WTC11 (cell line): ENCODE data around the gene ANO9. TPM values are rescaled to one million over a fixed set of nuclear protein-coding genes. Genes with fewer than 3 reads are reported as not detected.

Experiments used
- ATAC-seq: fragments of 200-7000 bp; cut with Tn5 transposase; 2 replicates; pipeline ENCODE4 v1.10.0; 2021; ENCODE audit warnings: mild to moderate bottlenecking, moderate library complexity
- CTCF ChIA-PET: fragments of 300-600 bp; sonication (Branson Sonifier 250); formaldehyde crosslinking; loops from one replicate; lab custom pipeline; 2021; ENCODE audit warnings: antibody characterized with exemption; lab: Charles Lee
- POLR2A ChIA-PET: fragments of 350-600 bp; sonication (Branson Sonifier 250); formaldehyde crosslinking; loops from one replicate; lab custom pipeline; 2021; ENCODE audit warnings: antibody characterized with exemption; lab: Charles Lee
- DNase-seq: peaks from one replicate; pipeline ENCODE4 v3.0.0; 2021; ENCODE audit warnings: low spot score
- H3K27ac Mint-ChIP-seq: 2 replicates; pipeline ENCODE4 v1.8.0; 2021; ENCODE audit warnings: mixed read lengths
- H3K27me3 Mint-ChIP-seq: 2 replicates; pipeline ENCODE4 v1.8.0; 2021; ENCODE audit warnings: low read depth, mild to moderate bottlenecking, moderate library complexity, mixed read lengths
- H3K36me3 Mint-ChIP-seq: 2 replicates; pipeline ENCODE4 v1.8.0; 2021; ENCODE audit warnings: mixed read lengths
- H3K4me1 Mint-ChIP-seq: 2 replicates; pipeline ENCODE4 v1.8.0; 2022; ENCODE audit warnings: mixed read lengths
- H3K4me3 Mint-ChIP-seq: 2 replicates; pipeline ENCODE4 v1.8.0; 2021; ENCODE audit warnings: mild to moderate bottlenecking, moderate library complexity, mixed read lengths
- H3K9me3 Mint-ChIP-seq: 2 replicates; pipeline ENCODE4 v1.8.0; 2021; ENCODE audit warnings: mixed read lengths
- CREM ChIP-seq: sonication (generic); formaldehyde crosslinking; IDR thresholded peaks from 2 replicates; pipeline ENCODE4 v1.8.1; 2022; ENCODE audit warnings: mild to moderate bottlenecking, missing genetic modification reagents, moderate library complexity
- EMX1 ChIP-seq: fragments of 250-450 bp; sonication (Bioruptor Pico); IDR thresholded peaks from 2 replicates; pipeline ENCODE4 v1.8.0; 2021; ENCODE audit warnings: mild to moderate bottlenecking
- ETV6 ChIP-seq: sonication (generic); formaldehyde crosslinking; IDR thresholded peaks from 2 replicates; pipeline ENCODE4 v1.8.1; 2022; ENCODE audit warnings: mild to moderate bottlenecking, missing genetic modification reagents
- NR1H2 ChIP-seq: sonication (generic); formaldehyde crosslinking; IDR thresholded peaks from 2 replicates; pipeline ENCODE4 v1.9.0; 2021; ENCODE audit warnings: mild to moderate bottlenecking, moderate library complexity, missing genetic modification reagents
- NR2C2 ChIP-seq: sonication (generic); formaldehyde crosslinking; IDR thresholded peaks from 2 replicates; pipeline ENCODE4 v1.8.0; 2022; ENCODE audit warnings: mild to moderate bottlenecking, missing genetic modification reagents
- NR3C1 ChIP-seq: sonication (generic); formaldehyde crosslinking; conservative IDR thresholded peaks from 2 replicates; pipeline ENCODE4 v1.8.1; 2023; ENCODE audit warnings: low read depth, mild to moderate bottlenecking, missing genetic modification reagents
- ZNF121 ChIP-seq: sonication (generic); formaldehyde crosslinking; IDR thresholded peaks from 2 replicates; pipeline ENCODE4 v1.8.0; 2023; ENCODE audit warnings: missing genetic modification reagents
- ZNF138 ChIP-seq: sonication (generic); formaldehyde crosslinking; conservative IDR thresholded peaks from 2 replicates; pipeline ENCODE4 v1.8.1; 2022; ENCODE audit warnings: mild to moderate bottlenecking, moderate library complexity, missing genetic modification reagents
- ZNF396 ChIP-seq: fragments of 250-450 bp; sonication (Bioruptor Pico); IDR thresholded peaks from 2 replicates; pipeline ENCODE4 v1.8.0; 2021; ENCODE audit warnings: mild to moderate bottlenecking, moderate library complexity, borderline replicate concordance
- total RNA-seq: library from RNA; stranded (reverse); gene quantifications from 3 replicates; pipeline ENCODE4 v1.2.3, GENCODE V29; 2021
- TF ChIP-seq, protein P1 (sequence below): sonication (generic); formaldehyde crosslinking; conservative IDR thresholded peaks from 2 replicates; pipeline ENCODE4 v1.8.1; 2022; ENCODE audit warnings: mild to moderate bottlenecking, missing genetic modification reagents
- TF ChIP-seq, protein P2 (sequence below): sonication (generic); formaldehyde crosslinking; IDR thresholded peaks from 2 replicates; pipeline ENCODE4 v1.8.0; 2022; ENCODE audit warnings: mild to moderate bottlenecking, missing genetic modification reagents
- TF ChIP-seq, protein P3 (sequence below): sonication (generic); formaldehyde crosslinking; IDR thresholded peaks from 2 replicates; pipeline ENCODE4 v1.8.1; 2023; ENCODE audit warnings: mild to moderate bottlenecking, missing genetic modification reagents
- TF ChIP-seq, protein P4 (sequence below): sonication (generic); formaldehyde crosslinking; IDR thresholded peaks from 2 replicates; pipeline ENCODE4 v1.8.1; 2022; ENCODE audit warnings: missing genetic modification reagents, borderline replicate concordance
- TF ChIP-seq, protein P5 (sequence below): fragments of 250-450 bp; sonication (Bioruptor Pico); IDR thresholded peaks from 2 replicates; pipeline ENCODE4 v1.9.0; 2021; ENCODE audit warnings: mild to moderate bottlenecking, borderline replicate concordance
- TF ChIP-seq, protein P6 (sequence below): fragments of 200-600 bp; IDR thresholded peaks from 2 replicates; pipeline ENCODE4 v1.8.0; 2022; ENCODE audit warnings: antibody characterized with exemption
- TF ChIP-seq, protein P7 (sequence below): fragments of 250-450 bp; sonication (Bioruptor Pico); IDR thresholded peaks from 2 replicates; pipeline ENCODE4 v1.9.0; 2021; ENCODE audit warnings: mild to moderate bottlenecking
- TF ChIP-seq, protein P8 (sequence below): sonication (generic); formaldehyde crosslinking; IDR thresholded peaks from 2 replicates; pipeline ENCODE4 v1.8.0; 2023; ENCODE audit warnings: missing genetic modification reagents

ANO9 gene
- total RNA-seq, 1 experiment from 2014 or later = 13.2 TPM

DNA sequence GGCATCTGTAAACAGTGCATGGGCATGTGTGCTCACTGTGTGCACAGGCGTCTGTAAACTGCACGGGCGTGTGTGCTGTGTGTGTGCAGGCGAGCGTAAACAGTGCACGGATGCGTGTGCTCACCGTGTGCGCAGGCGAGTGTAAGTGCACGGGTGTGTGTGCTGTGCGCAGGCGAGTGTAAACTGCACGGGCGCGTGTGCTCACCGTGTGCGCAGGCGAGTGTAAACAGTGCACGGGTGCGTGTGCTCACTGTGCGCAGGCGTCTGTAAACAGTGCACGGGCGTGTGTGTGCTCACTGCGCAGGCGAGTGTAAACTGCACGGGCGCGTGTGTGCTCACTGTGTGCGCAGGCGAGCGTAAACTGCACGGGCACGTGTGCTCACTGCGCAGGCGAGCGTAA, 42.8 kb upstream of the ANO9 start (continued):
- TF ChIP-seq, protein P1, sequence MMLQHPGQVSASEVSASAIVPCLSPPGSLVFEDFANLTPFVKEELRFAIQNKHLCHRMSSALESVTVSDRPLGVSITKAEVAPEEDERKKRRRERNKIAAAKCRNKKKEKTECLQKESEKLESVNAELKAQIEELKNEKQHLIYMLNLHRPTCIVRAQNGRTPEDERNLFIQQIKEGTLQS (CRISPR knock-in tag) = no peak
- TF ChIP-seq NR3C1 = no peak
- TF ChIP-seq NR1H2 = no peak
- TF ChIP-seq, protein P2, sequence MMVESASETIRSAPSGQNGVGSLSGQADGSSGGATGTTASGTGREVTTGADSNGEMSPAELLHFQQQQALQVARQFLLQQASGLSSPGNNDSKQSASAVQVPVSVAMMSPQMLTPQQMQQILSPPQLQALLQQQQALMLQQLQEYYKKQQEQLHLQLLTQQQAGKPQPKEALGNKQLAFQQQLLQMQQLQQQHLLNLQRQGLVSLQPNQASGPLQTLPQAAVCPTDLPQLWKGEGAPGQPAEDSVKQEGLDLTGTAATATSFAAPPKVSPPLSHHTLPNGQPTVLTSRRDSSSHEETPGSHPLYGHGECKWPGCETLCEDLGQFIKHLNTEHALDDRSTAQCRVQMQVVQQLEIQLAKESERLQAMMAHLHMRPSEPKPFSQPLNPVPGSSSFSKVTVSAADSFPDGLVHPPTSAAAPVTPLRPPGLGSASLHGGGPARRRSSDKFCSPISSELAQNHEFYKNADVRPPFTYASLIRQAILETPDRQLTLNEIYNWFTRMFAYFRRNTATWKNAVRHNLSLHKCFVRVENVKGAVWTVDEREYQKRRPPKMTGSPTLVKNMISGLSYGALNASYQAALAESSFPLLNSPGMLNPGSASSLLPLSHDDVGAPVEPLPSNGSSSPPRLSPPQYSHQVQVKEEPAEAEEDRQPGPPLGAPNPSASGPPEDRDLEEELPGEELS = no peak

DNA sequence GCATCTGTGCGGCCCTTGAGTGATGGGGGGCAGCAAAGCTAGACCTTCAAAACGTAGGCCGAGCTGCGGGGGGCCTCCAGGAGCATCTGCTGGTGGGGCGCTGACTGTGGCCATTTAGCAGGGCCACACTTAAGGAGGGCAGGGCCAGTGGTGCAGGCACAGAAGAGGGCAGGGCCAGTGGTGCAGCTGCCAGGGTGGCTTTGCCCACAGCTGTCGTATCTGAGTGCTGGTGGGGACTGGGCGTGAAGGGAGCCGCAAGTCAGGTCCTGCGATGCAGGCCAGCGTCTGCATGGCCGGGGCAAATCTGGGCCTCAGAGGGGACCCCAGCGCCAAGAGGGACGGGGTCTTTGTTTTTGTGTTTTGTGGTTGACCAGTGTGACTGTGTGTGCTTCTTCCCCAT, 37.5 kb upstream of the ANO9 start:
- Mint-ChIP-seq H3K4me1 (no peaks in the 10 kb centered on the region), H3K4me3 (no peak overlapping the region), H3K36me3 (peaks cover 18% of the 10 kb centered on the region), H3K27me3 (no peaks in the 10 kb centered on the region), H3K9me3 (peaks cover 2% of the 10 kb centered on the region), H3K27ac (no peak overlapping the region)
- ChIA-PET CTCF (interaction anchor here (1.0 kb wide), 1 partner anchor 63 kb away, joined by 3 read pairs; no protein-coding TSS in a partner anchor), POLR2A (no interaction called here)
- no peak for DNase-seq
- TF ChIP-seq, protein P3, sequence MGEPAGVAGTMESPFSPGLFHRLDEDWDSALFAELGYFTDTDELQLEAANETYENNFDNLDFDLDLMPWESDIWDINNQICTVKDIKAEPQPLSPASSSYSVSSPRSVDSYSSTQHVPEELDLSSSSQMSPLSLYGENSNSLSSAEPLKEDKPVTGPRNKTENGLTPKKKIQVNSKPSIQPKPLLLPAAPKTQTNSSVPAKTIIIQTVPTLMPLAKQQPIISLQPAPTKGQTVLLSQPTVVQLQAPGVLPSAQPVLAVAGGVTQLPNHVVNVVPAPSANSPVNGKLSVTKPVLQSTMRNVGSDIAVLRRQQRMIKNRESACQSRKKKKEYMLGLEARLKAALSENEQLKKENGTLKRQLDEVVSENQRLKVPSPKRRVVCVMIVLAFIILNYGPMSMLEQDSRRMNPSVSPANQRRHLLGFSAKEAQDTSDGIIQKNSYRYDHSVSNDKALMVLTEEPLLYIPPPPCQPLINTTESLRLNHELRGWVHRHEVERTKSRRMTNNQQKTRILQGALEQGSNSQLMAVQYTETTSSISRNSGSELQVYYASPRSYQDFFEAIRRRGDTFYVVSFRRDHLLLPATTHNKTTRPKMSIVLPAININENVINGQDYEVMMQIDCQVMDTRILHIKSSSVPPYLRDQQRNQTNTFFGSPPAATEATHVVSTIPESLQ (CRISPR knock-in tag) = no peak
- TF ChIP-seq ETV6 (CRISPR knock-in tag) = no peak
- no peak for TF ChIP-seq ZNF121 (CRISPR knock-in tag)
- TF ChIP-seq, protein P4, sequence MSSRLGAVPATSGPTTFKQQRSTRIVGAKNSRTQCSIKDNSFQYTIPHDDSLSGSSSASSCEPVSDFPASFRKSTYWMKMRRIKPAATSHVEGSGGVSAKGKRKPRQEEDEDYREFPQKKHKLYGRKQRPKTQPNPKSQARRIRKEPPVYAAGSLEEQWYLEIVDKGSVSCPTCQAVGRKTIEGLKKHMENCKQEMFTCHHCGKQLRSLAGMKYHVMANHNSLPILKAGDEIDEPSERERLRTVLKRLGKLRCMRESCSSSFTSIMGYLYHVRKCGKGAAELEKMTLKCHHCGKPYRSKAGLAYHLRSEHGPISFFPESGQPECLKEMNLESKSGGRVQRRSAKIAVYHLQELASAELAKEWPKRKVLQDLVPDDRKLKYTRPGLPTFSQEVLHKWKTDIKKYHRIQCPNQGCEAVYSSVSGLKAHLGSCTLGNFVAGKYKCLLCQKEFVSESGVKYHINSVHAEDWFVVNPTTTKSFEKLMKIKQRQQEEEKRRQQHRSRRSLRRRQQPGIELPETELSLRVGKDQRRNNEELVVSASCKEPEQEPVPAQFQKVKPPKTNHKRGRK = no peak
- TF ChIP-seq, protein P5, sequence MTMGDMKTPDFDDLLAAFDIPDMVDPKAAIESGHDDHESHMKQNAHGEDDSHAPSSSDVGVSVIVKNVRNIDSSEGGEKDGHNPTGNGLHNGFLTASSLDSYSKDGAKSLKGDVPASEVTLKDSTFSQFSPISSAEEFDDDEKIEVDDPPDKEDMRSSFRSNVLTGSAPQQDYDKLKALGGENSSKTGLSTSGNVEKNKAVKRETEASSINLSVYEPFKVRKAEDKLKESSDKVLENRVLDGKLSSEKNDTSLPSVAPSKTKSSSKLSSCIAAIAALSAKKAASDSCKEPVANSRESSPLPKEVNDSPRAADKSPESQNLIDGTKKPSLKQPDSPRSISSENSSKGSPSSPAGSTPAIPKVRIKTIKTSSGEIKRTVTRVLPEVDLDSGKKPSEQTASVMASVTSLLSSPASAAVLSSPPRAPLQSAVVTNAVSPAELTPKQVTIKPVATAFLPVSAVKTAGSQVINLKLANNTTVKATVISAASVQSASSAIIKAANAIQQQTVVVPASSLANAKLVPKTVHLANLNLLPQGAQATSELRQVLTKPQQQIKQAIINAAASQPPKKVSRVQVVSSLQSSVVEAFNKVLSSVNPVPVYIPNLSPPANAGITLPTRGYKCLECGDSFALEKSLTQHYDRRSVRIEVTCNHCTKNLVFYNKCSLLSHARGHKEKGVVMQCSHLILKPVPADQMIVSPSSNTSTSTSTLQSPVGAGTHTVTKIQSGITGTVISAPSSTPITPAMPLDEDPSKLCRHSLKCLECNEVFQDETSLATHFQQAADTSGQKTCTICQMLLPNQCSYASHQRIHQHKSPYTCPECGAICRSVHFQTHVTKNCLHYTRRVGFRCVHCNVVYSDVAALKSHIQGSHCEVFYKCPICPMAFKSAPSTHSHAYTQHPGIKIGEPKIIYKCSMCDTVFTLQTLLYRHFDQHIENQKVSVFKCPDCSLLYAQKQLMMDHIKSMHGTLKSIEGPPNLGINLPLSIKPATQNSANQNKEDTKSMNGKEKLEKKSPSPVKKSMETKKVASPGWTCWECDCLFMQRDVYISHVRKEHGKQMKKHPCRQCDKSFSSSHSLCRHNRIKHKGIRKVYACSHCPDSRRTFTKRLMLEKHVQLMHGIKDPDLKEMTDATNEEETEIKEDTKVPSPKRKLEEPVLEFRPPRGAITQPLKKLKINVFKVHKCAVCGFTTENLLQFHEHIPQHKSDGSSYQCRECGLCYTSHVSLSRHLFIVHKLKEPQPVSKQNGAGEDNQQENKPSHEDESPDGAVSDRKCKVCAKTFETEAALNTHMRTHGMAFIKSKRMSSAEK (CRISPR knock-in tag) = no peak
- TF ChIP-seq, protein P6, sequence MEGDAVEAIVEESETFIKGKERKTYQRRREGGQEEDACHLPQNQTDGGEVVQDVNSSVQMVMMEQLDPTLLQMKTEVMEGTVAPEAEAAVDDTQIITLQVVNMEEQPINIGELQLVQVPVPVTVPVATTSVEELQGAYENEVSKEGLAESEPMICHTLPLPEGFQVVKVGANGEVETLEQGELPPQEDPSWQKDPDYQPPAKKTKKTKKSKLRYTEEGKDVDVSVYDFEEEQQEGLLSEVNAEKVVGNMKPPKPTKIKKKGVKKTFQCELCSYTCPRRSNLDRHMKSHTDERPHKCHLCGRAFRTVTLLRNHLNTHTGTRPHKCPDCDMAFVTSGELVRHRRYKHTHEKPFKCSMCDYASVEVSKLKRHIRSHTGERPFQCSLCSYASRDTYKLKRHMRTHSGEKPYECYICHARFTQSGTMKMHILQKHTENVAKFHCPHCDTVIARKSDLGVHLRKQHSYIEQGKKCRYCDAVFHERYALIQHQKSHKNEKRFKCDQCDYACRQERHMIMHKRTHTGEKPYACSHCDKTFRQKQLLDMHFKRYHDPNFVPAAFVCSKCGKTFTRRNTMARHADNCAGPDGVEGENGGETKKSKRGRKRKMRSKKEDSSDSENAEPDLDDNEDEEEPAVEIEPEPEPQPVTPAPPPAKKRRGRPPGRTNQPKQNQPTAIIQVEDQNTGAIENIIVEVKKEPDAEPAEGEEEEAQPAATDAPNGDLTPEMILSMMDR = no peak
- no peak for TF ChIP-seq ZNF138 (CRISPR knock-in tag)
- no peak for TF ChIP-seq NR3C1
- TF ChIP-seq, protein P7, sequence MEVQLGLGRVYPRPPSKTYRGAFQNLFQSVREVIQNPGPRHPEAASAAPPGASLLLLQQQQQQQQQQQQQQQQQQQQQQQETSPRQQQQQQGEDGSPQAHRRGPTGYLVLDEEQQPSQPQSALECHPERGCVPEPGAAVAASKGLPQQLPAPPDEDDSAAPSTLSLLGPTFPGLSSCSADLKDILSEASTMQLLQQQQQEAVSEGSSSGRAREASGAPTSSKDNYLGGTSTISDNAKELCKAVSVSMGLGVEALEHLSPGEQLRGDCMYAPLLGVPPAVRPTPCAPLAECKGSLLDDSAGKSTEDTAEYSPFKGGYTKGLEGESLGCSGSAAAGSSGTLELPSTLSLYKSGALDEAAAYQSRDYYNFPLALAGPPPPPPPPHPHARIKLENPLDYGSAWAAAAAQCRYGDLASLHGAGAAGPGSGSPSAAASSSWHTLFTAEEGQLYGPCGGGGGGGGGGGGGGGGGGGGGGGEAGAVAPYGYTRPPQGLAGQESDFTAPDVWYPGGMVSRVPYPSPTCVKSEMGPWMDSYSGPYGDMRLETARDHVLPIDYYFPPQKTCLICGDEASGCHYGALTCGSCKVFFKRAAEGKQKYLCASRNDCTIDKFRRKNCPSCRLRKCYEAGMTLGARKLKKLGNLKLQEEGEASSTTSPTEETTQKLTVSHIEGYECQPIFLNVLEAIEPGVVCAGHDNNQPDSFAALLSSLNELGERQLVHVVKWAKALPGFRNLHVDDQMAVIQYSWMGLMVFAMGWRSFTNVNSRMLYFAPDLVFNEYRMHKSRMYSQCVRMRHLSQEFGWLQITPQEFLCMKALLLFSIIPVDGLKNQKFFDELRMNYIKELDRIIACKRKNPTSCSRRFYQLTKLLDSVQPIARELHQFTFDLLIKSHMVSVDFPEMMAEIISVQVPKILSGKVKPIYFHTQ (CRISPR knock-in tag) = no peak
- TF ChIP-seq ZNF396 = no peak
- TF ChIP-seq, protein P2 = no peak
- TF ChIP-seq, protein P8, sequence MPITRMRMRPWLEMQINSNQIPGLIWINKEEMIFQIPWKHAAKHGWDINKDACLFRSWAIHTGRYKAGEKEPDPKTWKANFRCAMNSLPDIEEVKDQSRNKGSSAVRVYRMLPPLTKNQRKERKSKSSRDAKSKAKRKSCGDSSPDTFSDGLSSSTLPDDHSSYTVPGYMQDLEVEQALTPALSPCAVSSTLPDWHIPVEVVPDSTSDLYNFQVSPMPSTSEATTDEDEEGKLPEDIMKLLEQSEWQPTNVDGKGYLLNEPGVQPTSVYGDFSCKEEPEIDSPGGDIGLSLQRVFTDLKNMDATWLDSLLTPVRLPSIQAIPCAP = no peak
- no peak for TF ChIP-seq CREM (CRISPR knock-in tag)
- TF ChIP-seq EMX1 (CRISPR knock-in tag) = no peak
- TF ChIP-seq NR2C2 (CRISPR knock-in tag) = no peak
- ATAC-seq = no peak
